Stimulated activated CD4-positive, alpha-beta T cell treated with anti-CD3 and anti-CD28 coated beads, Interleukin-1b, Interleukin-23, amount 100 ng/mL, for 48 hours (primary cell): ENCODE data around the gene FAM222A.

Experiments used
- DNase-seq: peaks from one replicate; pipeline ENCODE4 v3.0.0-alpha.2; 2020

The FAM222A gene

GRCh38 chr12:109777544-109777943 lies 63.9 kb downstream of the FAM222A start:
- DNase-seq = peak; percentile 54

GRCh38 chr12:109778684-109779083 lies 65.1 kb downstream of the FAM222A start:
- DNase-seq = no peak

- no peak for DNase-seq
Observed at GRCh38 chr12:109779382-109779781, 65.8 kb downstream of the FAM222A start.

GRCh38 chr12:109781668-109782325 lies 68.2 kb downstream of the FAM222A start:
- DNase-seq = no peak

- DNase-seq = no peak
Observed at GRCh38 chr12:109782326-109782703, 68.7 kb downstream of the FAM222A start.

- DNase-seq = no peak
Observed at GRCh38 chr12:109783135-109783964, 69.7 kb downstream of the FAM222A start.

- DNase-seq = no peak
Observed at GRCh38 chr12:109783965-109784244, 70.3 kb downstream of the FAM222A start.

- DNase-seq = no peak
Observed at GRCh38 chr12:109785854-109786253, 72.2 kb downstream of the FAM222A start.

GRCh38 chr12:109786799-109787198 lies 73.2 kb downstream of the FAM222A start:
- DNase-seq = no peak

- DNase-seq = no peak
Observed at GRCh38 chr12:109789526-109790048, 76.0 kb downstream of the FAM222A start.

- DNase-seq = no peak
Observed at GRCh38 chr12:109792992-109793391, 79.4 kb downstream of the FAM222A start.

- no peak for DNase-seq
Observed at GRCh38 chr12:109793411-109793810, 79.8 kb downstream of the FAM222A start.

- no peak for DNase-seq
Observed at GRCh38 chr12:109793826-109794501, 80.3 kb downstream of the FAM222A start.

- DNase-seq = no peak
Observed at GRCh38 chr12:109795023-109795422, 81.4 kb downstream of the FAM222A start.

- DNase-seq = no peak
Observed at GRCh38 chr12:109796057-109796456, 82.4 kb downstream of the FAM222A start.

GRCh38 chr12:109797905-109798669 lies 84.5 kb downstream of the FAM222A start:
- DNase-seq = no peak

GRCh38 chr12:109798691-109799090 lies 85.1 kb downstream of the FAM222A start:
- no peak for DNase-seq

- DNase-seq = no peak
Observed at GRCh38 chr12:109800536-109800935, 86.9 kb downstream of the FAM222A start.

GRCh38 chr12:109802828-109803227 lies 89.2 kb downstream of the FAM222A start:
- no peak for DNase-seq

GRCh38 chr12:109803678-109804077 lies 90.1 kb downstream of the FAM222A start:
- no peak for DNase-seq

- DNase-seq = peak; percentile 56
Observed at GRCh38 chr12:109804820-109805761, 91.5 kb downstream of the FAM222A start.
